ENCODE results near the gene DAZAP1. TPM values are rescaled to one million over a fixed set of nuclear protein-coding genes. Genes with fewer than 3 reads are reported as not detected.
A peak's percentile ranks its signal among the peaks of the same experiment; 100 is the strongest.
"Not testable (repeated sequence)": the region's sequence is repeated elsewhere in the genome, so short reads cannot be mapped to it uniquely, and the experiment has no call there.

The DAZAP1 gene
- total RNA-seq, 2 donors from 2014 or later = 32.6 to 47.5 TPM

DNA sequence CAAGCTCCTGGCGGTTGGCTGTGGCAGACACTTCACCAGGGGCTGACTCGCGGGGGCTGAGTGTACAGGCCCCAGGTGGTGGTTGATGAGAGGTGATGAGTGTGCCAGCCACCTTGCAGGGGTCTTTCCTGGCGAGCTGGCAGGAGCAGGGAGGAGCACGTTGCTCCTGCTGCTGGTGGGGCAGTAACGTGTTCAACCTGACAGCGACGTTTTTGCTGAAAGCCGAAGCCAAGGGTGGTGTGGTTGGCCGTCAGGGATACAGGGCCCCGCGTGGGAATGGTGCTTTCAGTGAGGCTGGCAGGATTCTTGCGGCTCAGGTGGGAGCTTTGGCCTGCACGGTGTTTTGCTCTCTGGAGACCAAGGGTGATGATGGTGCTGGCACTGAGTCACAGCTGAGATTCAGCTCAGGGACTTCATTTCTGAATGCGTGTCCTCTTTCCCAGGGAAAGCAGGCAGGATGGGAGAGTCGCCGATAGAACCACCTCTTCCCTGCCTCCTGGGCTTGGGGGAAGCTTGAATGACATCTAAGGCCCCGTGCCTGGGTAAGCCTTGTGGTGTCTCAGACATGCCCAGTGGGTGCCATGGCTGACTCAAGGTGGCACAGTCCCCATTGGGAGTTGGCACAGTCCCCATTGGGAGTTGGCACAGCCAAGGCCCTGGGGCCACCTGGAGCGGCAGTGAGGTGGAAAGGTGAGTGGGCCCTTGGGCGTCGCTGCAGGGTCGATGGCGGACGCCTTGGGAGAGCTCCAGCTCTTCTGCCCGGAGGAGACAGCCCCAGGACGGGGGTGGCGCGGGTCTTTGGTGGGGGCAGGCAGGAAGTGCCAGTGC lies 8.8 kb downstream of the DAZAP1 start:
- peak overlapping the region; percentile 66 to 98 for H3K27ac ChIP-seq
- no peaks in the 10 kb centered on the region for H3K9me3 ChIP-seq
- peak overlapping the region in 1 of 2 donors; percentile 5 for H3K4me3 ChIP-seq
- peaks cover 17% of the 10 kb centered on the region for H3K36me3 ChIP-seq
- H3K27me3 ChIP-seq = no peaks in the 10 kb centered on the region
- H3K4me1 ChIP-seq = peaks cover 0 to 80% of the 10 kb centered on the region in 2 donors
- no peak for DNase-seq (ENCODE audit: low spot score)
- TF ChIP-seq, protein P1, sequence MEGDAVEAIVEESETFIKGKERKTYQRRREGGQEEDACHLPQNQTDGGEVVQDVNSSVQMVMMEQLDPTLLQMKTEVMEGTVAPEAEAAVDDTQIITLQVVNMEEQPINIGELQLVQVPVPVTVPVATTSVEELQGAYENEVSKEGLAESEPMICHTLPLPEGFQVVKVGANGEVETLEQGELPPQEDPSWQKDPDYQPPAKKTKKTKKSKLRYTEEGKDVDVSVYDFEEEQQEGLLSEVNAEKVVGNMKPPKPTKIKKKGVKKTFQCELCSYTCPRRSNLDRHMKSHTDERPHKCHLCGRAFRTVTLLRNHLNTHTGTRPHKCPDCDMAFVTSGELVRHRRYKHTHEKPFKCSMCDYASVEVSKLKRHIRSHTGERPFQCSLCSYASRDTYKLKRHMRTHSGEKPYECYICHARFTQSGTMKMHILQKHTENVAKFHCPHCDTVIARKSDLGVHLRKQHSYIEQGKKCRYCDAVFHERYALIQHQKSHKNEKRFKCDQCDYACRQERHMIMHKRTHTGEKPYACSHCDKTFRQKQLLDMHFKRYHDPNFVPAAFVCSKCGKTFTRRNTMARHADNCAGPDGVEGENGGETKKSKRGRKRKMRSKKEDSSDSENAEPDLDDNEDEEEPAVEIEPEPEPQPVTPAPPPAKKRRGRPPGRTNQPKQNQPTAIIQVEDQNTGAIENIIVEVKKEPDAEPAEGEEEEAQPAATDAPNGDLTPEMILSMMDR (IDR thresholded peaks at IDR 0.05) = no peak

DNA sequence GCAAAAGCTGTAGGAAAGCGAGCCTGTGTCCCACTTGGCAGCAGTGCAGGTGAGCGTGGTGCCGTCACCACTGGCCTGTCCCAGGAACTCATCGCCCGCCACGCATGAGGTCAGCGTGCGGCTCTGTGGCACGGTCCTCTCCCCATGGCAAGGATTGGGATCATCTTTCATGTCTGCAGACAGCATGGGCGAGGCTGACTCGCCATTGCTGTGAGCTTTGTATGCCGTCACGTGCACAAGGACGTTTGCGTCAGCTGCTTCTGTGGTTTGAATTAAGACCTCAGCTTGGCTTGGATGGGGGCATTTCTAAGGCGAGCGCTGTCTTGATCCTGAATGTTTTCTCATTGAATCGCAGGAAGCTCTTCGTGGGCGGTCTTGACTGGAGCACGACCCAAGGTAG lies 9.8 kb downstream of the DAZAP1 start:
- TF ChIP-seq, protein P1 (IDR thresholded peaks at IDR 0.05) = no peak
- no peak overlapping the region for H3K4me3 ChIP-seq
- peak overlapping the region in 1 of 2 donors; percentile 98 for H3K27ac ChIP-seq
- H3K36me3 ChIP-seq = peaks cover 26% of the 10 kb centered on the region
- H3K9me3 ChIP-seq = no peaks in the 10 kb centered on the region
- peaks cover 0 to 71% of the 10 kb centered on the region in 2 donors for H3K4me1 ChIP-seq
- no peak for DNase-seq (ENCODE audit: low spot score)
- H3K27me3 ChIP-seq = no peaks in the 10 kb centered on the region

DNA sequence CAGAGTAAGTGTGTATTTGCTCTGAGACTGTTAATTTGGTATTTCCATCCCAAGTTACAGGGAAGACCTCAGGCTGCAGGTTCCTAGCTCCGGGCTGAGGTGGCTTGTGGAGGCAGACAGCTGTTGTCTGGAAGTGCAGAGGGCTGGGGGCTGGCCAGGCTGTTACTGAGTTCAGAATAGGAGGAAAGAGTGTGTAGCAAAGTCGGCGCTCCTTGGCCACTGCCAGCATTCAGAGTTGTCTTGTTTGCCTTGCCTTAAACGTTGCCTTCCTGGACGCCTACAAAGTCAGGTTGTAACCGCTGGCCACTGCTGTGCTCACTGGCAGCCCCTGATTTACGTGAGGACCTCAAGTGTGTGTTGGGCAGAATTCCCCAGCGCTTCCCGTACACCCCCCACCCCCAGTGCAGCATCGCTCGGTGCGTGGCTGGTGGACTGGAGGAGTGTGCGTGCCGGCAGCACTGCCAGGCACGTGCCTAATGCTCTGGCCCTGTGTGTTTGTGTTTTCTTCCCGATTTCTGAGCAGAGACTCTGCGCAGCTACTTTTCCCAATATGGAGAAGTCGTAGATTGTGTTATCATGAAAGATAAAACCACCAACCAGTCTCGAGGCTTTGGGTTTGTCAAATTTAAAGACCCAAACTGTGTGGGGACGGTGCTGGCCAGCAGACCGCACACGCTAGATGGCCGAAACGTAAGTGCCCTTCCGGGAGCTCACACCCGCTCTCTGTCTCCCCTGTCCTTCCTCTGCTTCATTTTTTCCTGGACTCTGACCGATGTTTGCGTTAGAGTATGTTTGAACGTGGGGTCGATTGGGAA lies 10.5 kb downstream of the DAZAP1 start:
- Histone ChIP-seq H3K4me1 (peaks cover 0 to 63% of the 10 kb centered on the region in 2 donors), H3K4me3 (no peak overlapping the region), H3K9me3 (no peaks in the 10 kb centered on the region), H3K27ac (peak overlapping the region; percentile 67 to 98), H3K27me3 (no peaks in the 10 kb centered on the region), H3K36me3 (peaks cover 32% of the 10 kb centered on the region)
- TF ChIP-seq, protein P1 (IDR thresholded peaks at IDR 0.05) = no peak
- no peak for DNase-seq (ENCODE audit: low spot score)

DNA sequence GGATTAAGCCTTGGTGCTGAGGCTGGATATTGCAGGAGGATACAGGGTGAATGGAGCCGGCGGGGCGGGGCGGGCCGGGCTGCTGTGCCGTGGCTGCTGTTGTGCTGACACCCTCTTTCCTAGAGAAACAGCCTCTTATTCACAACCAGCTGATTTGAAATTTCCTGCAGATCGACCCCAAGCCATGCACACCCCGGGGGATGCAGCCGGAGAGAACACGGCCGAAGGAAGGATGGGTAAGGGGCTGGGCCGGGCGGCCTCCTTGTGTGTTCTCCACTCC lies 11.1 kb downstream of the DAZAP1 start:
- Histone ChIP-seq H3K27ac (peak overlapping the region; percentile 67 to 98), H3K9me3 (no peaks in the 10 kb centered on the region), H3K4me1 (peaks cover 0 to 58% of the 10 kb centered on the region in 2 donors), H3K27me3 (no peaks in the 10 kb centered on the region), H3K4me3 (no peak overlapping the region), H3K36me3 (peaks cover 34% of the 10 kb centered on the region)
- DNase-seq (ENCODE audit: low spot score) = no peak
- TF ChIP-seq, protein P1 (IDR thresholded peaks at IDR 0.05) = no peak

DNA sequence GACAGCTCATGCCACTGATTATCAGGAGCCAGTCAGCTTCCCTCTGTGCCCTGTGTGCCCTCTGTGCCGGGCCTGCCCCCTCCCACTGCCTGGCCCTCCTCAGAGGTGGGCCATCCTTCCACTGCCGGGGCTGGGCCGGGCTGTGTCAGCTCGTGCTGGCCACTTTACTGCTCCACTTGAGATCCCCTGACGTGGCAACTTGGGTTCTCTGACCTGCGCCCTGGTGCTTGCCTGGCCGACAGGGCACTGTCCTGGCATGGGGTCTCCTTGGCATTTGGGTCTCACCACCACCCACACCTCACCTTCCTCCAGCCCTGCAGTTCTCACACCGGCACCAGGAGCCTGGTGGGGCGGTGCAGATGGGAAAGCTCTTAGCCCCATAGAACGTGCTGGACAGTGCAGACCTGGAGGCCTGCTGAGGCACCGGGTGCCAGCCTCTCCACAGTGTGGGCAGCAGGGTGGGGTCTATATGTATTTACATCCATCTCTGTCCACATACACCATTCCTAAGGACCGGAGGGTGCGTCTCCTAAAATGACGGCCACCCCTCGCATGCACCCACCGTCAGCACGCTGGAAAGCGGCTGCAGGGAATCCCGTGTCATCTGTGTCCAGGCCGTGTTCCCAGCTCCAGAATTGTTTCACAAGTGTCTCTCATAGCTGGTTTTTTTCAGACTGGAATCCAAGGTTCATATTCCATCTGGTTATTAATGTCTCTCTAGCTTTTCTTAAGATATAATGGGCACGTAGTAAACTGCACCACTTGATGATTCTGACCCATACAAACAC lies 11.8 kb downstream of the DAZAP1 start:
- no peak for DNase-seq (ENCODE audit: low spot score)
- Histone ChIP-seq H3K36me3 (peaks cover 41% of the 10 kb centered on the region), H3K9me3 (no peaks in the 10 kb centered on the region), H3K4me1 (peaks cover 0 to 51% of the 10 kb centered on the region in 2 donors), H3K4me3 (no peak overlapping the region), H3K27ac (peak overlapping the region; percentile 67 to 98), H3K27me3 (no peaks in the 10 kb centered on the region)
- TF ChIP-seq, protein P1 (IDR thresholded peaks at IDR 0.05) = no peak

DNA sequence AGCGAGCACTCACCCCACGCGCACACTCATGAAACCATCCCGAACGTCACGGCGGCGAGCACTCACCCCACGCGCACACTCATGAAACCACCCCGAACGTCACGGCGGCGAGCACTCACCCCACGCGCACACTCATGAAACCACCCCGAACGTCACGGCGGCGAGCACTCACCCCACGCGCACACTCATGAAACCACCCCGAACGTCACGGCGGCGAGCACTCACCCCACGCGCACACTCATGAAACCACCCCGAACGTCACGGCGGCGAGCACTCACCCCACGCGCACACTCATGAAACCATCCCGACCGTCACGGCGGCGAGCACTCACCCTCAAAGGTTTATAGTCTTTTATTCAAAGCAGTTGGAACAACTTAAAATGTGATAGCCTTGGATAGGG lies 12.7 kb downstream of the DAZAP1 start:
- not testable (repeated sequence) for H3K9me3 ChIP-seq; H3K27me3 ChIP-seq; H3K4me3 ChIP-seq; H3K27ac ChIP-seq; DNase-seq (ENCODE audit: low spot score)
- Histone ChIP-seq H3K36me3 (peaks cover 48% of the 10 kb centered on the region), H3K4me1 (peaks cover 0 to 43% of the 10 kb centered on the region in 2 donors)
